Ishikawa (cell line): ENCODE data around the gene USP2.

Experiments used
- CEBPB ChIP-seq: IDR thresholded peaks from 2 replicates; pipeline ENCODE4 v1.6.1; 2012
- CREB1 ChIP-seq: IDR thresholded peaks from 2 replicates; pipeline ENCODE4 v1.6.1; 2012; ENCODE audit warnings: low read depth
- EGR1 ChIP-seq: IDR thresholded peaks from 2 replicates; pipeline ENCODE4 v1.6.1; 2012
- EP300 ChIP-seq: IDR thresholded peaks from 2 replicates; pipeline ENCODE4 v1.6.1; 2012; ENCODE audit warnings: borderline replicate concordance
- FOXM1 ChIP-seq: IDR thresholded peaks from 2 replicates; pipeline ENCODE4 v1.6.1; 2012; ENCODE audit warnings: low read depth, borderline replicate concordance
- NFIC ChIP-seq: IDR thresholded peaks from 2 replicates; pipeline ENCODE4 v1.6.1; 2012
- RAD21 ChIP-seq: IDR thresholded peaks from 2 replicates; pipeline ENCODE4 v1.6.1; 2012; ENCODE audit warnings: low read depth
- TAF1 ChIP-seq: IDR thresholded peaks from 2 replicates; pipeline ENCODE4 v1.6.1; 2012; ENCODE audit warnings: low read depth, mild to moderate bottlenecking
- TCF12 ChIP-seq: IDR thresholded peaks from 2 replicates; pipeline ENCODE4 v1.6.1; 2012; ENCODE audit warnings: low read depth
- TEAD4 ChIP-seq: IDR thresholded peaks from 2 replicates; pipeline ENCODE4 v1.6.1; 2012
- YY1 ChIP-seq: IDR thresholded peaks from 2 replicates; pipeline ENCODE4 v1.6.1; 2012; ENCODE audit warnings: low read depth
- ZBTB7A ChIP-seq: IDR thresholded peaks from 2 replicates; pipeline ENCODE4 v1.6.1; 2012; ENCODE audit warnings: low read depth
- TF ChIP-seq, protein P1 (sequence below): IDR thresholded peaks from 2 replicates; pipeline ENCODE4 v1.6.1; 2012
- TF ChIP-seq, protein P2 (sequence below): IDR thresholded peaks from 2 replicates; pipeline ENCODE4 v1.6.1; 2012
- TF ChIP-seq, protein P3 (sequence below): IDR thresholded peaks from 2 replicates; pipeline ENCODE4 v1.6.1; 2012; ENCODE audit warnings: low read depth, mild to moderate bottlenecking

Gene USP2

DNA sequence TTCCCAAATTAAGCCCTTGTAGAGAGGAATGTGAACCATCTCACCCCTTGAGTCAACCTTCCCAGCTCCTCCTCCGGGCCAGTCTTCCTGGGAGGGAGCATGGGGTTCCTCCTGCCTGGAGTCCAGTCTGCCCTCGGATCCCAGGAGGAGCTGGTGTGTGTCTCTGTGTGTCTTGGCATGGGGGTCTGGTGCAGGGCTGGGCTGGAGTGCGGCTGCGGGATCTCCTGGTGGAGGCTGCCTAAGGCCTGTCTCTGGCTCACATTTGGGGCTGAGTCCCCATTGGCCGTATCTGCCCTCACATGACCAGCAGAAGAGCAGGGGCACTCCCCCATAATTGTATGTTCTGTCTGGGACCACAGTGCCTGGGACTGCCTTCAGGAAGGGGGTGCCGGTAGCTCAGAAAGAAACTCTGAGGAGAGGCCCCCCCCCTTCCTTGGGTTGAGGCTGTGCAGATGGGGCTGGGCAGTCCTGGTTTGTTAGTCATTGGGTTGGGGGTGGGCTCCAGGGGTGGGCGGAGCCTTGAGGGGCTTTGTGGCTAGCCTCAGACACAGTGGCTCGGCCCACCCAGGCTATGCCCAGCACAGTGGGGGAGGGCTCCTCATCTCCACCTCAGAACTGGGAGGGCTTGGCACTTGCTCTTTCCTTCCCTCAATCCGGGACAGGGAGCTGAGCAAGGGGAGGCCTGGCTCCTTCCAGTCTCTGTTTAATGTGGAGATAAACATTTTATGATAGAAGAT lies 43.7 kb downstream of the USP2 start:
- TF ChIP-seq FOXM1 (no peak), EP300 (no peak), EGR1 (no peak)
- TF ChIP-seq, protein P1, sequence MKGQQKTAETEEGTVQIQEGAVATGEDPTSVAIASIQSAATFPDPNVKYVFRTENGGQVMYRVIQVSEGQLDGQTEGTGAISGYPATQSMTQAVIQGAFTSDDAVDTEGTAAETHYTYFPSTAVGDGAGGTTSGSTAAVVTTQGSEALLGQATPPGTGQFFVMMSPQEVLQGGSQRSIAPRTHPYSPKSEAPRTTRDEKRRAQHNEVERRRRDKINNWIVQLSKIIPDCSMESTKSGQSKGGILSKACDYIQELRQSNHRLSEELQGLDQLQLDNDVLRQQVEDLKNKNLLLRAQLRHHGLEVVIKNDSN: peak; percentile 70
- TF ChIP-seq, protein P2, sequence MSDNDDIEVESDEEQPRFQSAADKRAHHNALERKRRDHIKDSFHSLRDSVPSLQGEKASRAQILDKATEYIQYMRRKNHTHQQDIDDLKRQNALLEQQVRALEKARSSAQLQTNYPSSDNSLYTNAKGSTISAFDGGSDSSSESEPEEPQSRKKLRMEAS: no peak

DNA sequence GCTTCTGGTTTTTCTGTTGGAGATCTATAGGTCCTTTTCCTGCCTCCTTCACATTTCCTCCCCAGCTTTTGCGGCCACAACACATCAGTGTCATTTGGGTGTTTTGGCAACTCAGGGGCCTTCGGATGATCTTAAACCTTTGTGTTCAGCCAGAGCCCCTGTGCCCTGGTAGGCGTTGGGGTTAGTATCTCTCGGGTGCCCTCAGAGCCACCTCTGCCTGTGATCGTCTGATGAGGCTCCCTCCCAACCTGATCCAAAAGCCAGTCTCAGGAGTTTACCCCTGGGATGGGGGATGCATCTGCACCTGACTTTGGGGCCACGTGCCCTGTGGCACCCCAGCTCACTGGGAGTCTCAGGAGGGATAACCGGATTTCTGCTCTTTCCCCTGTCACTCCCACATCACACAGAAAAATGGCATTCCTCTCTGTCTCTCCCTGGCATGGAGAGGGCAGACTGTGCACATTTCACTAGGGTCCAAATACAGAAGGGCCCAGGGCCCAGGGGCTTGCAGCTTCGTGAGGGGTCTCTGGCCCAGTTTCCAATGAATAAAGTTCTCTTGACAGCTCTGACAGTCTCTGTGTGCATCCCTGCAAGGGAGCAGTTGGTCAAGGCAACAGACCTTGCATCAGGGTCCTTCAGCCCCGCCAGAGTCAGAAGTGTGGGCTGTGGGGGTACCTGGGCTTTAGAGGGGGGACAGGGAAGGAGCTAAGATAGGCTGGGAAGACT lies 44.6 kb downstream of the USP2 start:
- no peak for TF ChIP-seq YY1
- TF ChIP-seq RAD21: no peak
- TF ChIP-seq, protein P1: no peak

DNA sequence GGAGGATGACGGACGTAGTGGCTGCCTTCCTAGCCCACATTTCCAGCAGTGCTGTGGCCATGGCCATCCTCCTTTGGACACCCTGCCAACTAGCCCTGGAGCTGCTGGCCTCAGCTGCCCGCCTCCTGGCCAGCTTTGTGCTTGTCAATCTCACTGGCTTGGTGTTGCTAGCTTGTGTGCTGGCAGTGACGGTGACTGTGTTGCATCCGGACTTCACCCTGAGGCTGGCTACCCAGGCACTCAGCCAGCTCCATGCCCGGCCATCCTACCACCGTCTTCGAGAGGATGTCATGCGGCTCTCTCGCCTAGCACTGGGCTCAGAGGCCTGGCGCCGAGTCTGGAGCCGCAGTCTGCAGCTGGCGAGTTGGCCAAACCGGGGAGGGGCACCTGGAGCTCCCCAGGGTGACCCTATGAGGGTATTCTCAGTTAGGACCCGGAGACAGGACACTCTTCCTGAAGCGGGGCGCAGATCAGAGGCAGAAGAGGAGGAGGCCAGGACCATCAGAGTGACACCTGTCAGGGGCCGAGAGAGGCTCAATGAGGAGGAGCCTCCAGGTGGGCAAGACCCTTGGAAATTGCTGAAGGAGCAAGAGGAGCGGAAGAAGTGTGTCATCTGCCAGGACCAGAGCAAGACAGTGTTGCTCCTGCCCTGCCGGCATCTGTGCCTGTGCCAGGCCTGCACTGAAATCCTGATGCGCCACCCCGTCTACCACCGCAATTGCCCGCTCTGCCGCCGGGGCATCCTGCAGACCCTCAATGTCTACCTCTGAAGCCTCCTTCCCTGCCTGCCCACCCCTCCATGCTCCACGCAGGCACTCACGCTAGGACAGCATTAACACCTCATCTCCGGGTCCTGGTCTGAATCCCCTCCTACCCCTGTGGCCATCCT lies 45.6 kb downstream of the USP2 start:
- TF ChIP-seq FOXM1: no peak
- no peak for TF ChIP-seq EGR1
- TF ChIP-seq ZBTB7A: no peak
- no peak for TF ChIP-seq CREB1
- no peak for TF ChIP-seq TEAD4
- TF ChIP-seq TCF12: no peak
- TF ChIP-seq, protein P3, sequence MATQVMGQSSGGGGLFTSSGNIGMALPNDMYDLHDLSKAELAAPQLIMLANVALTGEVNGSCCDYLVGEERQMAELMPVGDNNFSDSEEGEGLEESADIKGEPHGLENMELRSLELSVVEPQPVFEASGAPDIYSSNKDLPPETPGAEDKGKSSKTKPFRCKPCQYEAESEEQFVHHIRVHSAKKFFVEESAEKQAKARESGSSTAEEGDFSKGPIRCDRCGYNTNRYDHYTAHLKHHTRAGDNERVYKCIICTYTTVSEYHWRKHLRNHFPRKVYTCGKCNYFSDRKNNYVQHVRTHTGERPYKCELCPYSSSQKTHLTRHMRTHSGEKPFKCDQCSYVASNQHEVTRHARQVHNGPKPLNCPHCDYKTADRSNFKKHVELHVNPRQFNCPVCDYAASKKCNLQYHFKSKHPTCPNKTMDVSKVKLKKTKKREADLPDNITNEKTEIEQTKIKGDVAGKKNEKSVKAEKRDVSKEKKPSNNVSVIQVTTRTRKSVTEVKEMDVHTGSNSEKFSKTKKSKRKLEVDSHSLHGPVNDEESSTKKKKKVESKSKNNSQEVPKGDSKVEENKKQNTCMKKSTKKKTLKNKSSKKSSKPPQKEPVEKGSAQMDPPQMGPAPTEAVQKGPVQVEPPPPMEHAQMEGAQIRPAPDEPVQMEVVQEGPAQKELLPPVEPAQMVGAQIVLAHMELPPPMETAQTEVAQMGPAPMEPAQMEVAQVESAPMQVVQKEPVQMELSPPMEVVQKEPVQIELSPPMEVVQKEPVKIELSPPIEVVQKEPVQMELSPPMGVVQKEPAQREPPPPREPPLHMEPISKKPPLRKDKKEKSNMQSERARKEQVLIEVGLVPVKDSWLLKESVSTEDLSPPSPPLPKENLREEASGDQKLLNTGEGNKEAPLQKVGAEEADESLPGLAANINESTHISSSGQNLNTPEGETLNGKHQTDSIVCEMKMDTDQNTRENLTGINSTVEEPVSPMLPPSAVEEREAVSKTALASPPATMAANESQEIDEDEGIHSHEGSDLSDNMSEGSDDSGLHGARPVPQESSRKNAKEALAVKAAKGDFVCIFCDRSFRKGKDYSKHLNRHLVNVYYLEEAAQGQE: no peak
- no peak for TF ChIP-seq RAD21
- TF ChIP-seq NFIC: no peak
- TF ChIP-seq TAF1: no peak
- TF ChIP-seq YY1: no peak
- TF ChIP-seq, protein P2: no peak
- no peak for TF ChIP-seq EP300
- TF ChIP-seq, protein P1: no peak
- TF ChIP-seq CEBPB: no peak

DNA sequence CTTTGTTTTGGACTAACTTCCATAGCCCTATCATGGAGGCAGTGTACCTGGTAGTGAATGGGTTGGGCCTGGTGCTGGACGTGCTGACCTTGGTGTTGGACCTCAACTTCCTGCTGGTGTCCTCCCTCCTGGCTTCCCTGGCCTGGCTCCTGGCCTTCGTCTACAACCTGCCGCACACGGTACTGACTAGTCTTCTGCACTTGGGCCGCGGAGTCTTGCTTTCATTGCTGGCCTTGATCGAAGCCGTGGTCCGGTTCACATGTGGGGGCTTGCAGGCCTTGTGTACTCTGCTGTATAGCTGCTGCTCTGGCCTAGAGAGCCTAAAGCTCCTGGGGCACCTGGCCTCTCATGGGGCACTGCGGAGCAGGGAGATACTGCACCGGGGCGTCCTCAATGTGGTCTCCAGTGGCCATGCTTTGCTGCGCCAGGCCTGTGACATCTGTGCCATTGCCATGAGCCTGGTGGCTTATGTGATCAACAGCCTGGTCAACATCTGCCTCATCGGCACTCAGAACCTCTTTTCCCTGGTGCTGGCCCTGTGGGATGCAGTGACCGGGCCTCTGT lies 46.3 kb downstream of the USP2 start:
- TF ChIP-seq ZBTB7A (no peak), YY1 (no peak), TAF1 (no peak), EP300 (no peak), CEBPB (no peak)
- TF ChIP-seq, protein P1: no peak

DNA sequence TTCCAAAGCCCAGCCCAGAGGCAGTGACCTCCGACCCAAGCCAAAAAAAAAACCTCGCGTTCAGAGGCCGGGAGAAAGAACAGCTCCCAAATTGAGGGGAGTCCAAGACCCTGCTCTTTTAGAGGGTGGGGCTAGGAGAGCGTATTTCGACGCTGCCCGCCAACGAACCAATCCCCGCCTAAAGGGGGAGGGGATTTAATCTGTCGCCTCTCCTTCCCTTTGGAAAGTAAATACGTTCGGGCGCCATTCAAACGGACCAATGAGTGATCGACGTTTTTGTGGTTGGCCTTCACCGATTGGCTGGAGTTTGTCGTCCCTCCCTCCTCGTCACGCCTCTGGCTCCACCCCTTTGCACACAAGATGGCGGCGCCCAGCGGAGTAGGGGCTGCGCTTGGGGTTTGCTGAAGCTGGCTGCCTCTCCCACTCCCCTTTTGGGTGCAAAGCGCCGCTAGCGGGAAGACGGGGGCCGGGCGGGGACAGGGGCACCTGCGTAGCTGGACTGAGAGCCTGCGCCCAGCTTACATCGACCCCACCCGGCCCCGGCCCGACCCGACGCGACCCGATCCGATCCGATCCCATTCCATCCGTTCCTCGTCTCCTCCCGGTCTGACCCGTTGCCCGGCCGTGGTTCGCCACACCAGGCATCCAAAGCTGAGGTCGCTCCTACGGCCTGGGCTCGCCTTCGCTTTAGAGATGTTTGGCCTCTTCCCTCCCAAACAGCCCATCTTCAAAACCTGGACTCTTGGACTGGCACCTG lies 47.1 kb downstream of the USP2 start, which contains the start of gene RNF26:
Gene RNF26, plus strand, starts transcription at position 354 of the 757 bp plus-strand sequence. CDS start 596 bp downstream, outside the sequence.
- TF ChIP-seq, protein P1: no peak
- peak; percentile 81 for TF ChIP-seq CREB1
- no peak for TF ChIP-seq TEAD4
- peak; percentile 68; the same call in 1 of the 2 replicates for TF ChIP-seq ZBTB7A
- TF ChIP-seq CEBPB: no peak
- TF ChIP-seq EGR1: no peak
- TF ChIP-seq TAF1: peak; percentile 95
- TF ChIP-seq RAD21: no peak
- TF ChIP-seq FOXM1: peak; percentile 100
- TF ChIP-seq, protein P3: no peak
- TF ChIP-seq NFIC: no peak
- TF ChIP-seq, protein P2: peak; percentile 41; the same call in 1 of the 2 replicates
- TF ChIP-seq EP300: no peak
- 0 out of 2 replicates have a peak, but pooled peaks have one; percentile 14 for TF ChIP-seq TCF12
- peak; percentile 98 for TF ChIP-seq YY1
